Liver (tissue), 9 donors: ENCODE results near the gene FSD2. TPM values are rescaled to one million over a fixed set of nuclear protein-coding genes. Genes with fewer than 3 reads are reported as not detected.

Experiments
- DNase-seq: peaks from one replicate; pipeline ENCODE4 v3.0.0-alpha.2; 2017; ENCODE audit warnings: low spot score
- H3K27ac ChIP-seq, 2 donors: one replicate each; pipeline ENCODE4 v1.7.0; 2013; ENCODE audit warnings: inconsistent platforms in 2 of 2, low read length in 2 of 2, control low read depth in 1 of 2, low read depth in 1 of 2, mild to moderate bottlenecking in 1 of 2
- H3K27me3 ChIP-seq, 4 donors: one replicate each; pipeline versions ENCODE4 v1.6.1 to v1.7.0; 2013; ENCODE audit warnings: low read length in 3 of 4, inconsistent platforms in 1 of 4, mild to moderate bottlenecking in 1 of 4, moderate library complexity in 1 of 4; ENCODE audit not compliant: control insufficient read depth in 4 of 4, insufficient read depth in 4 of 4
- H3K36me3 ChIP-seq, 4 donors: one replicate each; pipeline versions ENCODE4 v1.6.1 to v1.7.0; 2013; ENCODE audit warnings: low read length in 3 of 4, mild to moderate bottlenecking in 3 of 4, low read depth in 1 of 4, moderate library complexity in 1 of 4; ENCODE audit not compliant: control insufficient read depth in 4 of 4, insufficient read depth in 3 of 4
- H3K4me1 ChIP-seq, 4 donors: one replicate each; pipeline versions ENCODE4 v1.6.1 to v1.7.0; 2013; ENCODE audit warnings: low read length in 3 of 4, mild to moderate bottlenecking in 3 of 4, moderate library complexity in 1 of 4; ENCODE audit not compliant: control insufficient read depth in 4 of 4, insufficient read depth in 4 of 4
- H3K4me3 ChIP-seq, 3 donors: one replicate each; pipeline versions ENCODE4 v1.6.1 to v1.7.0; 2013; ENCODE audit warnings: low read length in 3 of 3, control low read depth in 1 of 3, low read depth in 1 of 3, mild to moderate bottlenecking in 1 of 3
- H3K9ac ChIP-seq, 2 donors: one replicate each; pipeline ENCODE4 v1.7.0; 2013; ENCODE audit warnings: low read length in 2 of 2, mild to moderate bottlenecking in 2 of 2, moderate library complexity in 2 of 2, control low read depth in 1 of 2, low read depth in 1 of 2
- H3K9me3 ChIP-seq, 4 donors: one replicate each; pipeline versions ENCODE4 v1.6.1 to v1.7.0; 2013; ENCODE audit warnings: low read length in 3 of 4; ENCODE audit not compliant: control insufficient read depth in 4 of 4
- EGR1 ChIP-seq, 2 donors: IDR thresholded peaks; 2 replicates each; pipeline ENCODE4 v1.6.1; 2016 to 2018; ENCODE audit warnings: antibody characterized with exemption in 2 of 2, low read depth in 2 of 2
- FOXA1 ChIP-seq: IDR thresholded peaks from 2 replicates; pipeline ENCODE4 v1.6.1; 2016; ENCODE audit warnings: antibody characterized with exemption
- FOXA2 ChIP-seq: IDR thresholded peaks from 2 replicates; pipeline ENCODE4 v1.6.1; 2016; ENCODE audit warnings: antibody characterized with exemption
- GABPA ChIP-seq, 2 donors: IDR thresholded peaks in 1 of 2; conservative IDR thresholded peaks in 1 of 2; 2 replicates each; pipeline ENCODE4 v1.6.1; 2016; ENCODE audit warnings: antibody characterized with exemption in 2 of 2, mild to moderate bottlenecking in 1 of 2, moderate library complexity in 1 of 2
- HNF4A ChIP-seq, 2 donors: conservative IDR thresholded peaks; 2 replicates each; pipeline ENCODE4 v1.6.1; 2016; ENCODE audit warnings: antibody characterized with exemption in 2 of 2, mild to moderate bottlenecking in 2 of 2
- HNF4G ChIP-seq: IDR thresholded peaks from 2 replicates; pipeline ENCODE4 v1.6.1; 2016; ENCODE audit warnings: antibody characterized with exemption
- JUND ChIP-seq, 2 donors: IDR thresholded peaks; 2 replicates each; pipeline ENCODE4 v1.6.1; 2016; ENCODE audit warnings: antibody characterized with exemption in 2 of 2
- MAX ChIP-seq: IDR thresholded peaks from 2 replicates; pipeline ENCODE4 v1.6.1; 2016; ENCODE audit warnings: antibody characterized with exemption
- NR2F2 ChIP-seq: IDR thresholded peaks from 2 replicates; pipeline ENCODE4 v1.6.1; 2016; ENCODE audit warnings: antibody characterized with exemption
- RAD21 ChIP-seq, 2 donors: IDR thresholded peaks; 2 replicates each; pipeline ENCODE4 v1.6.1; 2016; ENCODE audit warnings: antibody characterized with exemption in 2 of 2, mild to moderate bottlenecking in 2 of 2
- RXRA ChIP-seq, 2 donors: IDR thresholded peaks; 2 replicates each; pipeline ENCODE4 v1.6.1; 2017 to 2018; ENCODE audit warnings: antibody characterized with exemption in 2 of 2, mild to moderate bottlenecking in 1 of 2
- SP1 ChIP-seq: IDR thresholded peaks from 2 replicates; pipeline ENCODE4 v1.6.1; 2018; ENCODE audit warnings: antibody characterized with exemption, mild to moderate bottlenecking
- TAF1 ChIP-seq: conservative IDR thresholded peaks from 2 replicates; pipeline ENCODE4 v1.6.1; 2016; ENCODE audit warnings: antibody characterized with exemption, mild to moderate bottlenecking
- YY1 ChIP-seq: IDR thresholded peaks from 2 replicates; pipeline ENCODE4 v1.6.1; 2016; ENCODE audit warnings: antibody characterized with exemption, mild to moderate bottlenecking
- WGBS: extraction: QIAGEN DNeasy Blood & Tissue Kit; methylation state at CpG from one replicate; pipeline ENCODE4 v1.1.7; 2013; 5-methylcytosine and 5-hydroxymethylcytosine counted together
- polyA plus RNA-seq, 2 donors: library from polyadenylated mRNA; stranded (reverse) in 1 of 2; unstranded in 1 of 2; fragments of 200-250 nt in 1 of 2; fragments of >200 nt in 1 of 2; fragmentation: Nextera tagmentation in 1 of 2; extraction: Ambion mirVana in 1 of 2; gene quantifications; one replicate each; pipeline versions ENCODE4 v1.2.1 to v1.2.3, GENCODE V29; 2013 to 2015
- total RNA-seq, 2 donors: library from RNA; depleted of rRNA; stranded (reverse); fragments of >200 nt; gene quantifications; one replicate each; pipeline ENCODE4 v1.2.3, GENCODE V29; 2014
- TF ChIP-seq, protein P1 (sequence below): IDR thresholded peaks from 2 replicates; pipeline ENCODE4 v1.6.1; 2016; ENCODE audit warnings: antibody characterized with exemption
- TF ChIP-seq, protein P2 (sequence below): IDR thresholded peaks from 2 replicates; pipeline ENCODE4 v1.6.1; 2016; ENCODE audit warnings: antibody characterized with exemption
- TF ChIP-seq, protein P3 (sequence below): fragments of 150-350 bp; IDR thresholded peaks from 2 replicates; pipeline ENCODE4 v1.5.1; 2017; ENCODE audit warnings: improper control_type of control experiment, low read depth, low read length; ENCODE audit not compliant: missing input control
- TF ChIP-seq, protein P4 (sequence below): IDR thresholded peaks from 2 replicates; pipeline ENCODE4 v1.6.1; 2016; ENCODE audit warnings: antibody characterized with exemption, mild to moderate bottlenecking
- donor health status: healthy.
- donor health status: healthy.
- donor health status: healthy.
- donor health status: healthy.
- donor health status: healthy.

Gene FSD2
- total and polyA plus RNA-seq, 4 donors: under 0.01 to 0.10 (median 0.05) TPM; not detected in 1

DNA sequence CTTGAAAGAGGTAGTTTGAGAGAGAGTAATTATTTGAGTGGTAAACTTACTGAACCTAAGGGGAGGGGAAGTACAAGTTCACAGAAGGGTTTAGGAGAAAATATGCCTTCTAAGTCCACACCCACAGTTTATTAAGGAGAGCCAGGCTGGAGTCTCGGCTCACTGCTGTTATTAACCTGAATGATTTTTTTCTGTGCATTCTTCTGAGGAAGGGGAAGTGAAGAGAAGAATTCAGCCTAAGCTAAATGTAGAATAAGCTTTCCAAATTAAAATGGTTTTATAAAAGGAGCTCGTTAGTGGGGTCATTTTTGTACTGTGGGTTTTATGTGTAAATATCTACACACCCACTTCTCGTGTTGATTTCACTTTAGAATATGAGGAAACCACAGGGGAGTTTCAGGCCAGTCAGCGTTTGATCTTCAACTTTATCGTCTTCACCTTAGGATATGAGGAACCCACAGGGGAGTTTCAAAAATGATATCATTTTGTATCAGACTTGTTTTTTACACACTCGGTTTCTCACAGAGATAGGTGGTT is 5.1 kb upstream of the FSD2 start:
- WGBS: 2% methylated on average over 6 of the region's 6 CpGs
- H3K36me3 ChIP-seq: peaks cover 2 to 11% (median 10%) of the 10 kb centered on the region in 4 donors
- no peak for DNase-seq
- no peak for TF ChIP-seq HNF4A (conservative IDR thresholded peaks at IDR 0.05)
- TF ChIP-seq, protein P1, sequence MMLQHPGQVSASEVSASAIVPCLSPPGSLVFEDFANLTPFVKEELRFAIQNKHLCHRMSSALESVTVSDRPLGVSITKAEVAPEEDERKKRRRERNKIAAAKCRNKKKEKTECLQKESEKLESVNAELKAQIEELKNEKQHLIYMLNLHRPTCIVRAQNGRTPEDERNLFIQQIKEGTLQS: no peak
- no peak for TF ChIP-seq FOXA2
- no peak for TF ChIP-seq EGR1 (IDR thresholded peaks at IDR 0.05; ENCODE audit: low read depth in 2 of 2)
- no peak for TF ChIP-seq TAF1
- TF ChIP-seq JUND (IDR thresholded peaks at IDR 0.05): no peak
- TF ChIP-seq MAX: no peak
- TF ChIP-seq, protein P2, sequence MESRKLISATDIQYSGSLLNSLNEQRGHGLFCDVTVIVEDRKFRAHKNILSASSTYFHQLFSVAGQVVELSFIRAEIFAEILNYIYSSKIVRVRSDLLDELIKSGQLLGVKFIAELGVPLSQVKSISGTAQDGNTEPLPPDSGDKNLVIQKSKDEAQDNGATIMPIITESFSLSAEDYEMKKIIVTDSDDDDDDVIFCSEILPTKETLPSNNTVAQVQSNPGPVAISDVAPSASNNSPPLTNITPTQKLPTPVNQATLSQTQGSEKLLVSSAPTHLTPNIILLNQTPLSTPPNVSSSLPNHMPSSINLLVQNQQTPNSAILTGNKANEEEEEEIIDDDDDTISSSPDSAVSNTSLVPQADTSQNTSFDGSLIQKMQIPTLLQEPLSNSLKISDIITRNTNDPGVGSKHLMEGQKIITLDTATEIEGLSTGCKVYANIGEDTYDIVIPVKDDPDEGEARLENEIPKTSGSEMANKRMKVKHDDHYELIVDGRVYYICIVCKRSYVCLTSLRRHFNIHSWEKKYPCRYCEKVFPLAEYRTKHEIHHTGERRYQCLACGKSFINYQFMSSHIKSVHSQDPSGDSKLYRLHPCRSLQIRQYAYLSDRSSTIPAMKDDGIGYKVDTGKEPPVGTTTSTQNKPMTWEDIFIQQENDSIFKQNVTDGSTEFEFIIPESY: no peak
- TF ChIP-seq, protein P3, sequence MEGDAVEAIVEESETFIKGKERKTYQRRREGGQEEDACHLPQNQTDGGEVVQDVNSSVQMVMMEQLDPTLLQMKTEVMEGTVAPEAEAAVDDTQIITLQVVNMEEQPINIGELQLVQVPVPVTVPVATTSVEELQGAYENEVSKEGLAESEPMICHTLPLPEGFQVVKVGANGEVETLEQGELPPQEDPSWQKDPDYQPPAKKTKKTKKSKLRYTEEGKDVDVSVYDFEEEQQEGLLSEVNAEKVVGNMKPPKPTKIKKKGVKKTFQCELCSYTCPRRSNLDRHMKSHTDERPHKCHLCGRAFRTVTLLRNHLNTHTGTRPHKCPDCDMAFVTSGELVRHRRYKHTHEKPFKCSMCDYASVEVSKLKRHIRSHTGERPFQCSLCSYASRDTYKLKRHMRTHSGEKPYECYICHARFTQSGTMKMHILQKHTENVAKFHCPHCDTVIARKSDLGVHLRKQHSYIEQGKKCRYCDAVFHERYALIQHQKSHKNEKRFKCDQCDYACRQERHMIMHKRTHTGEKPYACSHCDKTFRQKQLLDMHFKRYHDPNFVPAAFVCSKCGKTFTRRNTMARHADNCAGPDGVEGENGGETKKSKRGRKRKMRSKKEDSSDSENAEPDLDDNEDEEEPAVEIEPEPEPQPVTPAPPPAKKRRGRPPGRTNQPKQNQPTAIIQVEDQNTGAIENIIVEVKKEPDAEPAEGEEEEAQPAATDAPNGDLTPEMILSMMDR: no peak
- TF ChIP-seq YY1: no peak
- no peak for TF ChIP-seq FOXA1
- TF ChIP-seq, protein P4, sequence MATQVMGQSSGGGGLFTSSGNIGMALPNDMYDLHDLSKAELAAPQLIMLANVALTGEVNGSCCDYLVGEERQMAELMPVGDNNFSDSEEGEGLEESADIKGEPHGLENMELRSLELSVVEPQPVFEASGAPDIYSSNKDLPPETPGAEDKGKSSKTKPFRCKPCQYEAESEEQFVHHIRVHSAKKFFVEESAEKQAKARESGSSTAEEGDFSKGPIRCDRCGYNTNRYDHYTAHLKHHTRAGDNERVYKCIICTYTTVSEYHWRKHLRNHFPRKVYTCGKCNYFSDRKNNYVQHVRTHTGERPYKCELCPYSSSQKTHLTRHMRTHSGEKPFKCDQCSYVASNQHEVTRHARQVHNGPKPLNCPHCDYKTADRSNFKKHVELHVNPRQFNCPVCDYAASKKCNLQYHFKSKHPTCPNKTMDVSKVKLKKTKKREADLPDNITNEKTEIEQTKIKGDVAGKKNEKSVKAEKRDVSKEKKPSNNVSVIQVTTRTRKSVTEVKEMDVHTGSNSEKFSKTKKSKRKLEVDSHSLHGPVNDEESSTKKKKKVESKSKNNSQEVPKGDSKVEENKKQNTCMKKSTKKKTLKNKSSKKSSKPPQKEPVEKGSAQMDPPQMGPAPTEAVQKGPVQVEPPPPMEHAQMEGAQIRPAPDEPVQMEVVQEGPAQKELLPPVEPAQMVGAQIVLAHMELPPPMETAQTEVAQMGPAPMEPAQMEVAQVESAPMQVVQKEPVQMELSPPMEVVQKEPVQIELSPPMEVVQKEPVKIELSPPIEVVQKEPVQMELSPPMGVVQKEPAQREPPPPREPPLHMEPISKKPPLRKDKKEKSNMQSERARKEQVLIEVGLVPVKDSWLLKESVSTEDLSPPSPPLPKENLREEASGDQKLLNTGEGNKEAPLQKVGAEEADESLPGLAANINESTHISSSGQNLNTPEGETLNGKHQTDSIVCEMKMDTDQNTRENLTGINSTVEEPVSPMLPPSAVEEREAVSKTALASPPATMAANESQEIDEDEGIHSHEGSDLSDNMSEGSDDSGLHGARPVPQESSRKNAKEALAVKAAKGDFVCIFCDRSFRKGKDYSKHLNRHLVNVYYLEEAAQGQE: no peak
- no peak for TF ChIP-seq GABPA (IDR thresholded peaks at IDR 0.05 in 1 of 2, conservative IDR thresholded peaks at IDR 0.05 in 1 of 2)
- TF ChIP-seq RAD21 (IDR thresholded peaks at IDR 0.05): no peak
- TF ChIP-seq SP1: no peak
- TF ChIP-seq NR2F2: no peak
- TF ChIP-seq RXRA (IDR thresholded peaks at IDR 0.05): no peak
- TF ChIP-seq HNF4G: no peak
- peak overlapping the region; percentile 81 to 98 (median 90) for H3K4me3 ChIP-seq
- peak overlapping the region; percentile 67 to 90 for H3K9ac ChIP-seq
- H3K9me3 ChIP-seq: no peaks in the 10 kb centered on the region
- H3K27ac ChIP-seq: peak overlapping the region; percentile 92 to 98
- H3K27me3 ChIP-seq: no peaks in the 10 kb centered on the region
- H3K4me1 ChIP-seq: peaks cover 2 to 19% (median 10%) of the 10 kb centered on the region in 4 donors
